PC-3 (cell line): ENCODE results near the gene B4GALNT4.

ENCODE experiments used
- CTCF ChIP-seq: fragments of 300-600 bp; sonication (generic); conservative IDR thresholded peaks from 2 replicates; pipeline ENCODE4 v1.5.1; 2017; ENCODE audit warnings: antibody characterized with exemption, low read depth, mild to moderate bottlenecking, low read length
- EZH2 ChIP-seq: fragments of 300-600 bp; sonication (generic); IDR thresholded peaks from one replicate; pipeline ENCODE4 v1.6.1; 2017; ENCODE audit warnings: antibody characterized with exemption, mild to moderate bottlenecking, low read length; ENCODE audit not compliant: unreplicated experiment
- EZH2phosphoT487 ChIP-seq: fragments of 300-600 bp; sonication (generic); IDR thresholded peaks from 2 replicates; pipeline ENCODE4 v1.6.1; 2018; ENCODE audit warnings: mild to moderate bottlenecking, antibody characterized with exemption, low read length, borderline replicate concordance

DNA sequence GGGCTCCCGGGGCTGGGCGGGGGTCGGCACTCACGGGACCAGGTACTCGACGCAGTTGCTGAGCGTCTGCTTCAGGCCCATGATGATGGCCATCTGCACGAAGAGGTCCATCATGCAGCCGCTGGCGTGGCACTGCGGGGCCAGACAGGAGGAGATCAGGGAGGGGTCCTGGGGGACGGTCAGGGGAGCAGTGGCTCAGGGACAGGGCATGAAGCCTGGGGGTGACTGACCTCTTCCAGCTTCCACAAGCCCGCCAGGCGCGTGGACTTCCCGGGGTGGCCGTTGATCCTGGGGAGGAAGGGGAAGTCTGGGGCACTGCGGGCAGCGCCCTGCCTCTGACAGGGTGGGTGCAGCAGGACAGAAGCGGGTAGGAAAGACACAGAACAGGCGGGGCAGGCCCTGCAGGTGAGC is 51.6 kb downstream of the B4GALNT4 start:
- TF ChIP-seq CTCF (no peak), EZH2phosphoT487 (no peak), EZH2 (no peak)
